GM06990 (cell line): ENCODE measurements around the gene MAX.

ENCODE experiments used
- DNase-seq: peaks from one replicate; pipeline ENCODE4 v3.0.0-alpha.2; 2011; ENCODE audit not compliant: insufficient read length; ENCODE audit errors: extremely low read depth
- H3K27me3 ChIP-seq: replicated peaks from 2 replicates; pipeline ENCODE4 v1.6.0; 2011; ENCODE audit warnings: low read length; ENCODE audit not compliant: control insufficient read depth, insufficient read depth
- H3K36me3 ChIP-seq: 2 replicates; pipeline ENCODE4 v1.5.1; 2011; ENCODE audit warnings: low read length; ENCODE audit not compliant: control insufficient read depth, insufficient read depth
- H3K4me3 ChIP-seq: replicated peaks from 2 replicates; pipeline ENCODE4 v1.5.1; 2011; ENCODE audit warnings: low read depth, mild to moderate bottlenecking, control low read depth, low read length
- CTCF ChIP-seq: IDR thresholded peaks from 2 replicates; pipeline ENCODE4 v1.5.1; 2011; ENCODE audit warnings: low read length, control low read depth, mild to moderate bottlenecking, inconsistent platforms; ENCODE audit not compliant: insufficient read depth, poor library complexity, severe bottlenecking

MAX gene

GRCh38 chr14:65142914-65143625, 40.8 kb upstream of the MAX start:
- no peaks in the 10 kb centered on the region for H3K36me3 ChIP-seq
- no peak for DNase-seq
- H3K4me3 ChIP-seq: no peak overlapping the region
- H3K27me3 ChIP-seq: peaks cover 2% of the 10 kb centered on the region; the same call in 1 of the 2 replicates
- no peak for TF ChIP-seq CTCF

GRCh38 chr14:65142429-65142828, 40.1 kb upstream of the MAX start:
- TF ChIP-seq CTCF: no peak
- Histone ChIP-seq H3K4me3 (no peak overlapping the region), H3K36me3 (no peaks in the 10 kb centered on the region), H3K27me3 (peaks cover 2% of the 10 kb centered on the region; the same call in 1 of the 2 replicates)
- no peak for DNase-seq

- Histone ChIP-seq H3K36me3 (no peaks in the 10 kb centered on the region), H3K27me3 (peaks cover 2% of the 10 kb centered on the region; the same call in 1 of the 2 replicates), H3K4me3 (no peak overlapping the region)
- no peak for TF ChIP-seq CTCF
- no peak for DNase-seq
Measured at GRCh38 chr14:65141523-65141922, 39.2 kb upstream of the MAX start.

GRCh38 chr14:65137648-65138307, 35.5 kb upstream of the MAX start:
- DNase-seq: no peak
- H3K4me3 ChIP-seq: no peak overlapping the region
- no peak for TF ChIP-seq CTCF
- H3K36me3 ChIP-seq: no peaks in the 10 kb centered on the region
- peaks cover 2% of the 10 kb centered on the region; the same call in 1 of the 2 replicates for H3K27me3 ChIP-seq

GRCh38 chr14:65134651-65135579, 32.6 kb upstream of the MAX start:
- DNase-seq: no peak
- no peak for TF ChIP-seq CTCF
- H3K36me3 ChIP-seq: no peaks in the 10 kb centered on the region
- H3K27me3 ChIP-seq: no peaks in the 10 kb centered on the region
- no peak overlapping the region for H3K4me3 ChIP-seq
